ENCODE measurements around the gene GADD45G.

Gene GADD45G

DNA sequence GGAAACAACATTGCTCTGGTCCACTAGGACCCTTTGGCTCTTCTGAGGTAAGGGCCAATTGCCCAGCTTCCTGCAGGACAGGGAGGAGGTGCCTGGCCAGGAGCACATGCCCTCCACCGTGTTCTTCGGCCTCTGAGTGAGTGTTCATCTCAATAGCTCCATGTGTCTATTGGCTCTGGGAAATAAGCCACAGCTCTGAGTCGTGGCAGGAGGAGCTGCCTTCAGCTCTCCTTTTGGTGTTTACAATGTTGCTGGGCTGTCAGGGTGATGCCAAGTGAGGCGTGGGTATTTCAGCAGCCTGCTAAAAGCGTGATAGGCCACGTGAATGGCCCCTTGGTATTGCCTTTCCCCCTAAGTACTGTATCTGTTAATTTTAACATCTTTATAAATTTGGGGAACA is 26.6 kb downstream of the GADD45G start:
- no peaks in the 10 kb centered on the region for H3K27me3 ChIP-seq
- TF ChIP-seq Cebpa-rat (IDR thresholded peaks at IDR 0.05) = no peak

GRCh38 chr9:89632192-89632733 is 27.5 kb downstream of the GADD45G start:
- Histone ChIP-seq H3K27me3 (no peaks in the 10 kb centered on the region), H3K4me1 (peaks cover 0 to 5% (median 0%) of the 10 kb centered on the region in 10 experiments; a peak in 1 of 20 replicates), H3K9ac (no peak overlapping the region), H3K4me3 (no peak overlapping the region), H3K36me3 (no peaks in the 10 kb centered on the region), H4K20me1 (no peaks in the 10 kb centered on the region), H3K9me3 (replicated peaks in 1 of 11) (no peaks in the 10 kb centered on the region), H3K27ac (no peak overlapping the region), H3K4me2 (no peak overlapping the region)
- TF ChIP-seq Cebpa-rat (IDR thresholded peaks at IDR 0.05) = no peak

More for the DNA sequence above, 26.6 kb downstream of the GADD45G start:
- no peak overlapping the region for H3K4me3 ChIP-seq
- H3K9ac ChIP-seq = no peak overlapping the region
- H4K20me1 ChIP-seq = no peaks in the 10 kb centered on the region
- H3K4me1 ChIP-seq = peaks cover 0 to 5% (median 0%) of the 10 kb centered on the region in 10 experiments; a peak in 1 of 20 replicates
- no peaks in the 10 kb centered on the region for H3K36me3 ChIP-seq
- no peak overlapping the region for H3K4me2 ChIP-seq
- H3K9me3 ChIP-seq (replicated peaks in 1 of 11) = no peaks in the 10 kb centered on the region
- no peak overlapping the region for H3K27ac ChIP-seq

- no peaks in the 10 kb centered on the region for H3K9me3 ChIP-seq (replicated peaks in 1 of 11)
- H3K36me3 ChIP-seq = no peaks in the 10 kb centered on the region
- no peaks in the 10 kb centered on the region for H4K20me1 ChIP-seq
- no peak overlapping the region for H3K4me3 ChIP-seq
- H3K27ac ChIP-seq = no peak overlapping the region
- no peaks in the 10 kb centered on the region for H3K27me3 ChIP-seq
- TF ChIP-seq Cebpa-rat (IDR thresholded peaks at IDR 0.05) = no peak
- peaks cover 0 to 5% (median 0%) of the 10 kb centered on the region in 10 experiments; a peak in 1 of 20 replicates for H3K4me1 ChIP-seq
- H3K9ac ChIP-seq = no peak overlapping the region
- H3K4me2 ChIP-seq = no peak overlapping the region
Observed at GRCh38 chr9:89632736-89633135, 27.9 kb downstream of the GADD45G start.

GRCh38 chr9:89633404-89633803 is 28.6 kb downstream of the GADD45G start:
- no peaks in the 10 kb centered on the region for H3K9me3 ChIP-seq (replicated peaks in 1 of 11)
- no peak overlapping the region for H3K27ac ChIP-seq
- H3K4me1 ChIP-seq = peaks cover 0 to 5% (median 0%) of the 10 kb centered on the region in 10 experiments; a peak in 1 of 20 replicates
- no peak overlapping the region for H3K4me3 ChIP-seq
- no peaks in the 10 kb centered on the region for H4K20me1 ChIP-seq
- H3K9ac ChIP-seq = no peak overlapping the region
- no peaks in the 10 kb centered on the region for H3K36me3 ChIP-seq
- no peak overlapping the region for H3K4me2 ChIP-seq
- no peak for TF ChIP-seq Cebpa-rat (IDR thresholded peaks at IDR 0.05)
- no peaks in the 10 kb centered on the region for H3K27me3 ChIP-seq

DNA sequence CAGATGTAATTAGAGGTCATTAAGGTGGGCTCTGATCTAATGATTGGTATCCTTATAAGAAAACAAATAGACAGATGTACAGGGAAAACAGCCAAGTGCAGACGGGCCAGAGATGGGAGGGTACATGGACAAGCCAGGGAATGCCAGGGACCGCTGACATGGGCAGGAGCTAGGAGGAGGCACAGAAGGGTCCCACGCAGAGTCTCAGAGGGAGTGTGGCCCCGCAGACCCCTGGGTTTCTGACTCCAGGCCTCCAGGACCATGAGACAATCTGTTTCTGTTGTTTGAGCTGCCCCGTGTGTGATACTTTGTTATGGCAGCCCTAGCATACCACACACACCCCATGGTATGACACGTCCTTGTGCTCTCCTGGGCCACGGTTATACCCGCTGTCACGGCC is 29.1 kb downstream of the GADD45G start:
- Histone ChIP-seq H3K9ac (no peak overlapping the region), H3K4me1 (peaks cover 0 to 6% (median 0%) of the 10 kb centered on the region in 10 experiments; a peak in 3 of 20 replicates), H3K4me2 (no peak overlapping the region), H3K27me3 (no peaks in the 10 kb centered on the region), H3K36me3 (no peaks in the 10 kb centered on the region), H3K4me3 (no peak overlapping the region), H3K27ac (no peak overlapping the region), H3K9me3 (replicated peaks in 1 of 11) (no peaks in the 10 kb centered on the region), H4K20me1 (no peaks in the 10 kb centered on the region)
- TF ChIP-seq Cebpa-rat (IDR thresholded peaks at IDR 0.05) = no peak

- Histone ChIP-seq H3K36me3 (no peaks in the 10 kb centered on the region), H3K9ac (no peak overlapping the region), H3K27ac (no peak overlapping the region), H3K4me3 (no peak overlapping the region), H4K20me1 (no peaks in the 10 kb centered on the region), H3K9me3 (replicated peaks in 1 of 11) (no peaks in the 10 kb centered on the region), H3K4me2 (no peak overlapping the region), H3K4me1 (peaks cover 3 to 18% (median 11%) of the 10 kb centered on the region in 10 experiments; a peak in 17 of 20 replicates), H3K27me3 (no peaks in the 10 kb centered on the region)
- TF ChIP-seq Cebpa-rat (IDR thresholded peaks at IDR 0.05) = no peak
Observed at GRCh38 chr9:89634995-89635742, 30.4 kb downstream of the GADD45G start.

GRCh38 chr9:89635816-89636215 is 31.0 kb downstream of the GADD45G start:
- Histone ChIP-seq H4K20me1 (no peaks in the 10 kb centered on the region), H3K4me2 (no peak overlapping the region), H3K27ac (no peak overlapping the region), H3K4me1 (peaks cover 9 to 25% (median 17%) of the 10 kb centered on the region in 10 experiments), H3K4me3 (no peak overlapping the region), H3K9ac (no peak overlapping the region), H3K9me3 (replicated peaks in 1 of 11) (no peaks in the 10 kb centered on the region), H3K27me3 (no peaks in the 10 kb centered on the region), H3K36me3 (no peaks in the 10 kb centered on the region)
- no peak for TF ChIP-seq Cebpa-rat (IDR thresholded peaks at IDR 0.05)

DNA sequence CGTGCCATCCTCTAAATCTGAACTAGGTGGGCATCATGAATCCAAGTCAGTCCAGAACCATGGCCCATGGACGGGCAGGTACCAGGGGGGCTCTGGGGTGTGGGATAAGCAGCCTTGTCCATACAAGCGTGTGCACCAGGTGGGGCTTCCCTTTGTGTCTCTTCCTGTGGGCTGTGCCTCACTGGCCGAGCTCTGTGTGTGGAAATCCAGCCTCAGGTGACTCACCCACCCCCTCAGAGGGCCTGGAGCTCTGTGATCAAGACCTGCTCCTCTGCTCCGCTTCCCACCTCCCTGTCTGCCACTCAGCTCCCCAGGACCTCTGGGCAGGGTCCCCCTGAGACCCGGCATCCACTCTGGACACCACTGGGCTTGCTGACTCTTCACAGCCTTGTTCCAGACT is 33.0 kb downstream of the GADD45G start:
- peaks cover 9 to 26% (median 22%) of the 10 kb centered on the region in 10 experiments for H3K4me1 ChIP-seq
- no peaks in the 10 kb centered on the region for H3K36me3 ChIP-seq
- no peak overlapping the region for H3K9ac ChIP-seq
- H4K20me1 ChIP-seq = no peaks in the 10 kb centered on the region
- H3K4me3 ChIP-seq = no peak overlapping the region
- H3K9me3 ChIP-seq (replicated peaks in 1 of 11) = no peaks in the 10 kb centered on the region
- no peak overlapping the region for H3K27ac ChIP-seq
- H3K4me2 ChIP-seq = no peak overlapping the region
- TF ChIP-seq Cebpa-rat (IDR thresholded peaks at IDR 0.05) = no peak
- no peaks in the 10 kb centered on the region for H3K27me3 ChIP-seq

DNA sequence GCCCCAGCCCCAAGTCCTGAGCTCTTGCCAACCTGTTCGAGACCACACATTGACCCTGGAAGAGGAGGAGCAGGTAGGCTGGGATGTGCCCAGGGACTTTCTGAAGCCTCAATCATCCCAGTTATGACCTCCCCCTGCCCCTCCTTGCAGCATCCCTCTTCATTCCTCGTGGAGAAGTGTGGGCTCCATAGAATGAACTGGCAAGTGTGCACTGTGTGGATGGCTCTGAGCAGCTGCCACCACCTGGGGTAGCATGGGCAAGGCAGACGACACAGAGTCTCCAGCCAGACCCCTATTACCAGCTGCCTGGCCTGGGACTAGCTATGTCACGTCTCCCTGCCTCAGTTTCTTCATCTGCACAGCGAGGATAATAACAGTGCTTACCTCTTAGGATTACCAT is 33.5 kb downstream of the GADD45G start:
- Histone ChIP-seq H3K4me3 (no peak overlapping the region), H3K27me3 (no peaks in the 10 kb centered on the region), H3K27ac (no peak overlapping the region), H3K9ac (no peak overlapping the region), H3K4me1 (peaks cover 9 to 26% (median 22%) of the 10 kb centered on the region in 10 experiments), H3K9me3 (replicated peaks in 1 of 11) (no peaks in the 10 kb centered on the region), H3K36me3 (no peaks in the 10 kb centered on the region), H4K20me1 (no peaks in the 10 kb centered on the region), H3K4me2 (no peak overlapping the region)
- TF ChIP-seq Cebpa-rat (IDR thresholded peaks at IDR 0.05) = no peak

DNA sequence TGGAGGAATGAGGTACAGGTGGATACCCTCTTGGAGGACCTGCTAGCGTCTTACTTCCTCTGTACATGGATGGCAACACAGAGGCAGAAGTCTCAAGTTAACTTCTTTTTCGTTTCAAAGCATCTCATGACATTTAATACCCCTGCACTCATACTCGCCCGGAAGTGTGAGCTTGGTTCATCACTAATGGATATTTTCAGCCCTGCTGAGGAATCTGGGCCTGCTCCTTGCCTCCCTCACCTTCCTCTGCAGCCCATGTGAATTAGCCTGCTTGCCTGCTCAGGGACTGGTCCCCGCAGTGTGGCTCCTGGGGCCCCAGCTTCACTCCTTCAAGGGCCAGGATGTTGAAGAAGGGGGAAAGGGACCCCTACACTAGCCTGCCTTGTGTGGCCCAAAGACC is 34.1 kb downstream of the GADD45G start:
- H3K4me1 ChIP-seq = peaks cover 9 to 26% (median 22%) of the 10 kb centered on the region in 10 experiments
- no peaks in the 10 kb centered on the region for H3K9me3 ChIP-seq (replicated peaks in 1 of 11)
- H3K4me2 ChIP-seq = peak overlapping the region in 4 of 11 experiments; percentile 49 to 69 (median 55); a peak in 1 of 22 replicates
- no peaks in the 10 kb centered on the region for H3K27me3 ChIP-seq
- no peak overlapping the region for H3K9ac ChIP-seq
- H3K36me3 ChIP-seq = no peaks in the 10 kb centered on the region
- H4K20me1 ChIP-seq = no peaks in the 10 kb centered on the region
- no peak overlapping the region for H3K27ac ChIP-seq
- no peak overlapping the region for H3K4me3 ChIP-seq
- TF ChIP-seq Cebpa-rat (IDR thresholded peaks at IDR 0.05) = no peak
